SJCRH30 (cell line): Measurements from ENCODE around the gene ZNF439. TPM values are rescaled to one million over a fixed set of nuclear protein-coding genes. Genes with fewer than 3 reads are reported as not detected.
"Not testable (repeated sequence)": the region's sequence is repeated elsewhere in the genome, so short reads cannot be mapped to it uniquely, and the experiment has no call there.

ENCODE experiments used
- DNase-seq, 2 experiments: peaks; one replicate each; pipeline ENCODE4 v3.0.0-alpha.2; 2015 to 2020
- H3K27ac ChIP-seq: fragments of 250-450 bp; sonication (Bioruptor Pico); 2 replicates; pipeline ENCODE4 v1.5.1; 2020; ENCODE audit warnings: mild to moderate bottlenecking, moderate library complexity
- H3K27me3 ChIP-seq: fragments of 250-450 bp; sonication (Bioruptor Pico); 2 replicates; pipeline ENCODE4 v1.5.1; 2020; ENCODE audit warnings: mild to moderate bottlenecking, moderate library complexity
- H3K36me3 ChIP-seq: fragments of 250-450 bp; sonication (Bioruptor Pico); 2 replicates; pipeline ENCODE4 v1.5.1; 2020; ENCODE audit warnings: mild to moderate bottlenecking, moderate library complexity
- H3K4me1 ChIP-seq: fragments of 250-450 bp; sonication (Bioruptor Pico); 2 replicates; pipeline ENCODE4 v1.5.1; 2020; ENCODE audit warnings: mild to moderate bottlenecking, moderate library complexity
- H3K4me3 ChIP-seq: fragments of 250-450 bp; sonication (Bioruptor Pico); 2 replicates; pipeline ENCODE4 v1.5.1; 2020; ENCODE audit warnings: mild to moderate bottlenecking, moderate library complexity
- H3K9me3 ChIP-seq: fragments of 250-450 bp; sonication (Bioruptor Pico); replicated peaks from 2 replicates; pipeline ENCODE4 v1.5.1; 2020; ENCODE audit warnings: mild to moderate bottlenecking, moderate library complexity
- total RNA-seq: library from RNA; depleted of rRNA; stranded (reverse); fragments of >200 nt; shearing (Covaris generic); gene quantifications from 2 replicates; pipeline ENCODE4 v1.2.3, GENCODE V29; 2014

The ZNF439 gene
- total RNA-seq, 1 experiment from 2014 or later: 16.3 TPM

DNA sequence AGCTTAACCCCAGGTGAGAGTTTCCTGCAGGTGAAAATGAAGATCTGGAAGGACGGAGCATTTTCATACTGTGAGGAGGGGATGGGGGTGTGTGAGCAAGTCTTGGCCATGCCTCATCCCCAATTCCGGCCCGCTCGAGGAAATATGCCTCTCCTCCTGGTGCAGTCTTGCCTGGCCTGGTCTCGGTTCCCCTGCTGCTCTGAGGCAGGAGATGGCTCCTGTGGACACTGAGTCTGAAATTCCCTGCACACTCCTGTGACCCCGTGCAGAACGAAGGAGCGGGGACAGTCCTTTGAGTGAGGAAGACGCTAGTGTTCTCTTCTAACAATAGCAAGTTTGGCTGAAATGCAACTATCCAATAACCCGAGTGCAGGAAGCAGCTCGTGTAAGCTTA lies 329 bp upstream of the ZNF439 start:
- H3K27ac ChIP-seq: no peak overlapping the region

DNA sequence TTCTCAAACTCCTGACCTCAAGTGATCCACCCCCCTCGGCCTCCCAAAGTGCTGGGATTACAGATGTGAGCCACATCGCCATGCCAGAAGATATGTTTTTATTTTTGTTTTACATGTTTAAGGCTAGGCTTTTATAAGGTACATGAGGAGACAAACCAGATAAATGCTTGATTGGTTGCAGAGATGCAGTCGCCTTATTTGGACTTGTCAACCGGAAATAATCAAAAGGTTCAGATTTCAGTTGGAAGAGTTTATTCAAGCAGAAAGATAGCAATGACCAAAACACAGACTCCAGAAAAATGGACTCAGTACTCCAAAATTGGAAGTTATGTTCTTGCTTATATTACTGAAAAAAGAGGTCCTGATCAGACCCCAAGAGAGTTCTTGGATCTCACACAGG lies 1.8 kb downstream of the ZNF439 start:
- not testable (repeated sequence) for H3K9me3 ChIP-seq, H3K4me1 ChIP-seq, H3K36me3 ChIP-seq, H3K4me3 ChIP-seq, DNase-seq, H3K27ac ChIP-seq, H3K27me3 ChIP-seq

More for the DNA sequence above, 329 bp upstream of the ZNF439 start:
- Histone ChIP-seq H3K9me3 (no peaks in the 10 kb centered on the region; the same call in 1 of the 2 replicates), H3K4me3 (peak overlapping the region; percentile 80), H3K36me3 (0 out of 2 replicates have a peak, but pooled peaks cover 3% of the 10 kb centered on the region), H3K27me3 (no peaks in the 10 kb centered on the region), H3K4me1 (0 out of 2 replicates have a peak, but pooled peaks cover 3% of the 10 kb centered on the region)
- DNase-seq: no peak

DNA sequence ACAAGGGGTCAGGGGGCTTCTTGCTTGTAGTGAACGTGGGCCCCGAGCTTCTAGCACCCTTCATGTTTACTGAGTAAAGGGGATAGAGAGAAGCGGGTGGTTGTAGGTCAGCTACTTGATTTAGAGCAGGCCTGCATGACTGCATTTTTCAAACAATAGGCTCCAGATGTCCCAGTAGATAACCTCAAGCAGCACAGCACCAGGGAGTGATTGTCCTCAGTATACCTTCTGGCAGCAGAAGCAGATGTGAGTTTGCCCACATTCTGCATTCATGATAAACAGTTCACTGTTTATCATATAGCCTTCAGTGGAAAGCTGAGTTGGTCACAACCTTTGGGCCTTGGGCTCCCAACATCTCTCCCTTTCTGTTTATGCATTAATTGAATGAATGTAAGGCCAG lies 4.8 kb downstream of the ZNF439 start:
- Histone ChIP-seq H3K27ac (no peak overlapping the region), H3K27me3 (no peaks in the 10 kb centered on the region), H3K4me3 (no peak overlapping the region), H3K9me3 (no peaks in the 10 kb centered on the region; the same call in 1 of the 2 replicates), H3K36me3 (0 out of 2 replicates have a peak, but pooled peaks cover 3% of the 10 kb centered on the region), H3K4me1 (0 out of 2 replicates have a peak, but pooled peaks cover 3% of the 10 kb centered on the region)
- no peak for DNase-seq

DNA sequence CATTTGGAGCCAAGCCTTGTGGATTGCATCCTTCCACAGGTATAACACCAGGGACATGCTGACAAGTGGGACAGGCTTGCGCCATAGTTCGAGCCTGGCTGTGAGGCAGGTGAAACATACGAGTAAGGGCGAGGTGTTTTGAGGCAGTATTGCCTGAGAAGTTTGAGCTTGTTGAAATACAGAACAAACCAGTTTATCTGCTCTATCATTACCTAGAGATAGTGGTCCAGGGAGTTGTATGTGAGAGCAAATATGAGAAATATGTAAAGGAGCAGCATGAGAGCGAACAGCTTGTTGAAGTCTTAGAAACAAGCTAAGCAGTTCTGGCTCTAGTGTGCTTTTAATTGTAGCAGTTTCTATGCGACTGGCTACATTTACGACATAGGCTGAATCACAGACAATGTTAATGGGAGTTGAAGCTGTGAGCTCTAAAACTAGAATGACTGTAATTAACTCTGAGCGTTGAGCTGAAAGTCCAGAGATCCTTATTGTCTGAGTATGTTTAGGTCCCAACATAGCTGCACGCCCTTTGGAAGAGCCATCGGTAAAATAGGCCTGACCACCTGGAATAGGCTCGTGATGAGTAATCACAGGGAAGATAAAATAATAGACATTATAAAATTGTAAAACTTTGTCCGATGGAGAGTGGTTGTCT lies 8.2 kb downstream of the ZNF439 start:
- no peak overlapping the region for H3K27ac ChIP-seq
- H3K4me3 ChIP-seq: no peak overlapping the region
- H3K4me1 ChIP-seq: no peaks in the 10 kb centered on the region
- H3K9me3 ChIP-seq: no peaks in the 10 kb centered on the region; the same call in 1 of the 2 replicates
- no peak for DNase-seq
- no peaks in the 10 kb centered on the region for H3K36me3 ChIP-seq
- no peaks in the 10 kb centered on the region for H3K27me3 ChIP-seq

DNA sequence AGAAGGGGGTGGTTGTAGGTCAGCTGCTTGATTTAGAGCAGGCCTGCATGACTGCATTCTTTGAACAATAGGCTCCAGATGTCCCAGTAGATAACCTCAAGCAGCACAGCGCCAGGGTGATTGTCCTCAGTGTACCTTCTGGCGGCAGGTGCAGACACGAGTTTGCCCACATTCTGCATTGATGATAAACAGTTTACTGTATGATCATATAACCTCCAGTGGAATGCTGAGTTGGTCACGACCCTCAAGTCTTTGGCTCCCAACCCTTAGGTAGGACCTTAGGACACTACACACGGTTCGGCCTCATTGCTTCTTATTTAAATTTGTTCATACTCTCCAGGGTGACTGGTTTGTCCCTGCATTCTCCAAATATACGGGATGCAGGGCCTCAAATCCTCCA lies 12.2 kb downstream of the ZNF439 start:
- peaks cover 2% of the 10 kb centered on the region; the same call in 1 of the 2 replicates for H3K36me3 ChIP-seq
- H3K27ac ChIP-seq: no peak overlapping the region
- no peak for DNase-seq
- no peaks in the 10 kb centered on the region for H3K4me1 ChIP-seq
- no peaks in the 10 kb centered on the region for H3K27me3 ChIP-seq
- no peak overlapping the region for H3K4me3 ChIP-seq
- H3K9me3 ChIP-seq: peaks cover 7% of the 10 kb centered on the region

DNA sequence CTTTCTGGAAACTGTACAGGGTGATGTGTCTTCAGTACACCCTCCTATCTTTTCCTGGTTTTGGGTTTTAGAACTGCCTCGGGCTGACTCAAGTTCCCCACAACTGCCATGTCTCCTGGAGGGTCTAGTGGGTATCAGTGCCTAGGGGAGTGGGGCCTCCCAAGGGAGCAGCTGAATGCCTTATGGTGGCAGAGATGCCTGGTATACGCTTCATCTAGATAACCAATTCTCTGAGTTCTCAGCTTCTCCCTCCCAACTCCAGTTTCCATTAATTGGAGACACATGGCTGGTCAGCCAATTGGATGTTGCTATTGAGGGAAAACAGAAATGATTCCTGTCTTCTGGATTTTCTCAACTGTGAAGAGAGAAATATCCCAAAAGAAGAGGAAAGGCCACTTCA lies 12.8 kb downstream of the ZNF439 start:
- H3K27ac ChIP-seq: no peak overlapping the region
- H3K27me3 ChIP-seq: no peaks in the 10 kb centered on the region
- peaks cover 7% of the 10 kb centered on the region for H3K9me3 ChIP-seq
- H3K36me3 ChIP-seq: peaks cover 8% of the 10 kb centered on the region; the same call in 1 of the 2 replicates
- H3K4me1 ChIP-seq: no peaks in the 10 kb centered on the region
- DNase-seq: no peak
- no peak overlapping the region for H3K4me3 ChIP-seq

DNA sequence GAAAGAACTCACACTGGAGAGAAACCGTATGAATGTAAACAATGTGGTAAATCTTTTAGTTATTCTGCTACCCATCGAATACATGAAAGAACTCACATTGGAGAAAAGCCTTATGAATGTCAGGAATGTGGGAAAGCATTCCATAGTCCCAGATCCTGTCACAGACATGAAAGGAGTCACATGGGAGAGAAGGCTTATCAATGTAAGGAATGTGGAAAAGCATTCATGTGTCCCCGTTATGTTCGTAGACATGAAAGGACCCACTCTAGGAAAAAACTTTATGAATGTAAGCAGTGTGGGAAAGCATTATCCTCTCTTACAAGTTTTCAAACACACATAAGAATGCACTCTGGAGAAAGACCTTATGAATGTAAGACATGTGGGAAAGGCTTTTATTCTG lies 19.2 kb downstream of the ZNF439 start:
- not testable (repeated sequence) for DNase-seq, H3K4me3 ChIP-seq, H3K27me3 ChIP-seq, H3K27ac ChIP-seq, H3K4me1 ChIP-seq
- Histone ChIP-seq H3K9me3 (peaks cover 43% of the 10 kb centered on the region), H3K36me3 (peaks cover 42% of the 10 kb centered on the region)

DNA sequence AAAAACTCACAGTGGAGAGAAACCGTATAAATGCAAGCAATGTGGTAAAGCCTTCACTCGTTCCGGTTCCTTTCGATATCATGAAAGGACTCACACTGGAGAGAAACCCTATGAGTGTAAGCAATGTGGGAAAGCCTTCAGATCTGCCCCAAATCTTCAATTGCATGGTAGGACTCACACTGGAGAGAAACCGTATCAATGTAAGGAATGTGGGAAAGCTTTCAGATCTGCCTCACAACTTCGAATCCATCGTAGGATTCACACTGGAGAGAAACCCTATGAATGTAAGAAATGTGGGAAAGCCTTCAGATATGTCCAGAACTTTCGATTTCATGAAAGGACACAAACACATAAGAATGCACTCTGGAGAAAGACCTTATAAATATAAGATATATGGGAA lies 19.7 kb downstream of the ZNF439 start:
- Histone ChIP-seq H3K27ac (no peak overlapping the region), H3K36me3 (peaks cover 42% of the 10 kb centered on the region), H3K9me3 (peaks cover 43% of the 10 kb centered on the region), H3K4me3 (no peak overlapping the region), H3K27me3 (no peaks in the 10 kb centered on the region), H3K4me1 (no peaks in the 10 kb centered on the region)
- DNase-seq: no peak

DNA sequence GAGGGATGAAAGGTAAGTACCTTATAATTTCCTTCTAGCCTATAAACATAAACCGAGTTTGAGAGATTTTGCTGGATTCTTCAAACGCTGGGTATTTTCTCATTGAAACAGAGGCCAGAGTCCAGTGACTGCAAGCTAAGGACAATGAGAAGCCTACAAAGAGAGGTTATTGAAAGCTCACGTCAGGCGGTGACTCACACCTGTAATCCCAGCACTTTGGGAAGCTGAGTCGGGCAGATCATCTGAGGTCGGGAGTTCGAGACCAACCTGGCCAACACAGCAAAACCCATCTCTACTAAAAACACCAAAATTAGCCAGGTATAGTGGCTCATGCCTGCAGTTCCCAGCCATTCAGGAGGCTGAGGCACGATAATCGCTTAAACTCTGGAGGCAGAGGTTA lies 24.1 kb downstream of the ZNF439 start:
- H3K27me3 ChIP-seq: no peaks in the 10 kb centered on the region
- DNase-seq: no peak
- H3K9me3 ChIP-seq: peaks cover 23% of the 10 kb centered on the region
- no peak overlapping the region for H3K27ac ChIP-seq
- no peak overlapping the region for H3K4me3 ChIP-seq
- peaks cover 21% of the 10 kb centered on the region for H3K36me3 ChIP-seq
- no peaks in the 10 kb centered on the region for H3K4me1 ChIP-seq

DNA sequence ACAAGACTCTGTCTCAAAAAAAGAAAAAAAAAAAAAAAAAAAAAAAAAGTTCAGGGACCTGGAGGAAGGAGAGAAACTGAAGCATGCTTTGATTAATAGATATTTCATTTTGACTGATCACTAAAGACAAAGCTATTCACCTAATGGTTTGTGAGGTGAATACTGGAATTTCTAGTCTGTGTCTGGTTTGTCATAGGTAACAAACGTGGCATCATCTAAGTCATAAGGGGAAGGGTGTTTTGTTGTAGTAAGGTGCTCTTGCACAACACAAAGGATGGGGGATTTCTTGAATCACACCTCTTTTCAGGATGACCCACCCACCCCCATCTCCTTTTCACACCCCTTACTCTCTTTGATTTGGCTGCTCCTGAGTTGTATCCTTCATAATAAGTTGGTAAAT lies 25.2 kb downstream of the ZNF439 start:
- DNase-seq: no peak
- no peaks in the 10 kb centered on the region for H3K4me1 ChIP-seq
- no peaks in the 10 kb centered on the region for H3K27me3 ChIP-seq
- H3K4me3 ChIP-seq: no peak overlapping the region
- peaks cover 10% of the 10 kb centered on the region for H3K36me3 ChIP-seq
- H3K9me3 ChIP-seq: peaks cover 12% of the 10 kb centered on the region
- H3K27ac ChIP-seq: no peak overlapping the region

DNA sequence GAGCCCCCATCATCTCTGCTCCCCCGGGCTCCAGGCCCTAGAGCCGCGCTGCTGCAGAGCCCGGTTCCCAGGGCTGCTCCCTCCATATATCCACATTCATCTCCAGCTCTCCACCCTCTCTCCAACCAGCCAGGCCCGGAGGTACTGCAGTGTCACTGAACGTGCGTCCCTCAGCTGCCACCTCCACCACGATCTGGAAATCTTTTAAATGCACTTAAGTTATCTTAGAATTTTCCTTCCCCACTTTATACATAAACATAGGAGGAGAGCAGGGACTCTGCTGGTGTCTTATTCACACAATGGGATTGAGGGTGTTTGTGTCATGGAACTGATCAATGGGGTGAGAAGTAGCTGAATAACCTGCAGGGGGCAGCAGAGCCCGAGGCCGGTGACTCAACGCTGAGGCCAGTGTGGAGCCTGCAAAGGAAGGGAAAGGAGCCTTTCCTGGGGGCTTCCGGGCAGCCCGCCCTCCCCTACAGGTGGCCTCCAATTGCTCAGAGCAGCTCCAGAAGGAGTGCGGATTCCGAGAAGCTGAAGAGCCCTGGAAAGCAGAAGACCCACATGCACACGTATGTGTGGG lies 31.3 kb downstream of the ZNF439 start:
- not testable (repeated sequence) for H3K27me3 ChIP-seq, H3K4me3 ChIP-seq, H3K4me1 ChIP-seq, H3K27ac ChIP-seq, H3K36me3 ChIP-seq, H3K9me3 ChIP-seq
- DNase-seq: peak; percentile 53 to 78

DNA sequence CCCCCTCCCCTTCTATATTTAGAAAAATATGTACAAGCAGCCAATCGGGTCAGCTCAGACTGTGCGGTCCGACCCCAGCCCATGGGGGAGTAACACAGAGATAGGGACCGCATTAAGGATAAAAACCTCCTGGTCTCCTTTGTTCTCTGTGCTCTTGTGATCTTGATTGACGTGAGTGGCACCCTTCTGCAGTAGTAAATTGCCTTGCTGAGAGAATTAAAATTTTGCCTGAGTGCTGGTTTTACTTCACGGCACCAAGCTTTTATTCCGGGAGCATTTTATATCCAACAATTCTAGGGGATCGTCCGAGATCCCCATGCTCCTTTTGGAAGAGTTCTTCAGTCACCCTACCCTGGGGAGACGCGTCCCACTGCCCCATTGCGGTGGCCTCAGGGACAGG lies 32.1 kb downstream of the ZNF439 start:
- Histone ChIP-seq H3K36me3 (no peaks in the 10 kb centered on the region), H3K4me1 (no peaks in the 10 kb centered on the region), H3K4me3 (no peak overlapping the region), H3K9me3 (no peaks in the 10 kb centered on the region; the same call in 1 of the 2 replicates), H3K27ac (no peak overlapping the region), H3K27me3 (no peaks in the 10 kb centered on the region)
- no peak for DNase-seq

DNA sequence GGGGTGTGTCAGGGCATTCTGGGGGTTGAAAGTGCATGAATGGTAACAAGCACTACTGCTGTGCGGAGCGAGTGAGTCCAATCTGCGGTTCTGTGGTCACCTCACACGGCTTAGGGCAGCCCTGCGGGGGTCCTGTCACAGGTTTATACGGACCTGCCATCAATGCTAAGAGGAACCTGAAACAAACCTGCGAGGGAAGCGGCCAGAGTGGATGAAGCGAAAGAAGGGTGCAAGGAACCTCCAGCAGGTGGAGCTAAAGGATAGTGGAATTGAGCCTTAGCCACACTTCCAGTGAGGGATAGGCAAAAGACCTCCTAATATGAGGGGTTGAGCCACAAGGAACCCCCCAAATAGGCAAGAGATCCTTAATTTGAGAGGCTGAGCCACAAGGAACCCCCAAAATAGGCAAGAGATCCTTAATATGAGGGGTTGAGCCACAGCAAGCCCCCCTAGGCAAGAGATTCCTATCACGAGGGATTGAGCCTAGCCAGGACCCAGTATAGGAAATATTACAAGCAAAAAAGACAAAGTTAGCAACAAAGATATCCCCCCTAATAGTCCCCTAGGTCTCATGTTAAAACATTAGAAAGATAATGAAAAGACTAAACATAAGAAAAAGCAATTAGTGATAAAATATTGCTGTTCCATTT lies 32.8 kb downstream of the ZNF439 start:
- Histone ChIP-seq H3K9me3 (no peaks in the 10 kb centered on the region), H3K27me3 (no peaks in the 10 kb centered on the region), H3K4me3 (no peak overlapping the region), H3K27ac (no peak overlapping the region), H3K36me3 (no peaks in the 10 kb centered on the region), H3K4me1 (no peaks in the 10 kb centered on the region)
- DNase-seq: peak; percentile 64 to 90

DNA sequence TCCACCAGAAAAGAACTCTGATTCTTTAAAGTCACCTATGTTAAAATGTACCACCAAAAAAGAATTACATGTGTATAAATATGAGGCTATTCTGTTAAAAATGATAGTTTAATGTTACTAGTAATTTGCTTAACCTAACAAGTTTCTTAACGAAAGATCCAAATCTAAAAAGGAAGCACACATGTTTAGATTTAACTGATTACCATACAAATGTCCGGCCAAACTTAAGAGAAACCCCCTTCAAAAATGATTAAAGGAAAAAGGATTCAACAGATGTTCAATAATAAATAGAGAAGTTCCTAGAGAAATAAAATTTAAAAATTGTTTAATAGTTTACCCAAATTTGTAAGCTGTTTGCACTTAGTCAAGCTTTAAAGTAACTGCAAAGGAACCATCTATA lies 34.1 kb downstream of the ZNF439 start:
- H3K36me3 ChIP-seq: no peaks in the 10 kb centered on the region
- DNase-seq: no peak
- no peaks in the 10 kb centered on the region for H3K9me3 ChIP-seq
- no peak overlapping the region for H3K4me3 ChIP-seq
- no peaks in the 10 kb centered on the region for H3K27me3 ChIP-seq
- no peak overlapping the region for H3K27ac ChIP-seq
- peaks cover 5% of the 10 kb centered on the region; the same call in 1 of the 2 replicates for H3K4me1 ChIP-seq

DNA sequence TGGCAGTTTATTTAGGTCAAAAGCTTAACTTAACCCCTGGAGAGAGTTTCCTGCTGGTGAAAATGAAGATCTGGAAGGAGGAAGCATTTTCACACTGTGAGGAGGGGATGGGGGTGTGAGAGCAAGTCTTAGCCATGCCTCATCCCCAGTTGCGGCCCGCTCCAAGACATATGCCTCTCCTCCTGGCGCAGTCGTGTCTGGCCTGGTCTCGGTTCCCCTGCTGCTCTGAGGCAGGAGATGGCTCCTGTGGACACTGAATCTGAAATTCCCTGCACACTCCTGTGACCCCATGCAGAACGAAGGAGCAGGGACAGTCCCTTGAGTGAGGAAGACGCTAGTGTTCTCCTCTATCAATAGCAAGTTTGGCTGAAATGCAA lies 38.7 kb downstream of the ZNF439 start:
- Histone ChIP-seq H3K9me3 (0 out of 2 replicates have a peak, but pooled peaks cover 3% of the 10 kb centered on the region), H3K27me3 (no peaks in the 10 kb centered on the region), H3K27ac (no peak overlapping the region), H3K4me3 (peak overlapping the region; percentile 76), H3K36me3 (no peaks in the 10 kb centered on the region), H3K4me1 (peaks cover 9% of the 10 kb centered on the region; the same call in 1 of the 2 replicates)
- no peak for DNase-seq
